Left lobe of liver (tissue), 2 donors: ENCODE measurements around the gene RYR3. TPM values are rescaled to one million over a fixed set of nuclear protein-coding genes. Genes with fewer than 3 reads are reported as not detected.

Experiments
- ATAC-seq: fragments of 200-7000 bp; cut with Tn5 transposase; one replicate; pipeline ENCODE4 v1.9.1; 2020; ENCODE audit warnings: mild to moderate bottlenecking, moderate library complexity
- DNase-seq: peaks from one replicate; pipeline ENCODE4 v3.0.0-alpha.2; 2020; ENCODE audit warnings: low spot score
- total RNA-seq: library from RNA; stranded (reverse); gene quantifications from one replicate; pipeline ENCODE4 v1.2.1, GENCODE V29; 2021
- donor health status: DM: no; HTN: no; CAD: no; lungs with moderate emphysema.
- donor health status: DM: no; HTN: yes; CAD: no.

The RYR3 gene
- total RNA-seq, 1 donor from 2014 or later, result not detected

DNA sequence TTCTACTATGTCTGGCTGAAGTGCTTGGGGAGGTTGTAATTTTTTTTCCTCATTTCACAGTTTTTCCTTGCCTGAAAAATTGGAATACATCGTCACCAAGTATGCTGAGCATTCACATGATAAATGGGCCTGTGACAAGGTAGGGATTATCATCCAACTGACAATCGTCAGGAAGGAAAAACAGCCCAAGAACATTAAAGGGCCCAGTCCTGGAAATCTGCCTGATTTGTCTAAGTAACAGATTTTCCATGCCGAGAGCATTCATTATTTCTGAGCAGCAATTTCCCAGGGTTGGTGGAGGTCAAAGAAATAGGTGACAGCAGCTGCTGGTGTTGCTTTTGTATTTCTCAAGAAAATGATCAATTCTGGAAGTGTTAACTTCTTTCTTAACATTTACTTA, 431.5 kb downstream of the RYR3 start:
- DNase-seq (no peak), ATAC-seq (no peak)

DNA sequence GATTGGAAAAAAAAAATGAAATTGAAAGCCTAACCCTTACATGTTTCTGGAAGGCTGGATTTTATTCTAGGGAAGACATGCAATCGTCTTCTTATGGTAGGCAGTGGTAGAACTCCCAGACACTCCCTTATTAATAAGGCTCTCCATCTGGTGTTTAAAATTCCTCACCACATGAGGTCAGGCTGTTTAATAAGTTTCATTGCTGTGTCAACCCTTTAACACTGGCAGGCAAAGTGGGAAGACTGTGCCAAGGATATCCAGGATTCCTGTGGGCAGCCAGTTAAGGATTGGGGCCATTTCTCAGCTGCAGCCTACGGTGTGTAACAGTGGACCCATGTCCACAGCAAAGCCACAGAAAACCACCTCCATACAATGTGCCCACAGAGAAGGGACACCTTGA, 432.0 kb downstream of the RYR3 start:
- no peak for DNase-seq

GRCh38 chr15:33746203-33746602, 435.4 kb downstream of the RYR3 start:
- ATAC-seq (no peak), DNase-seq (no peak)

More for the DNA sequence above, 432.0 kb downstream of the RYR3 start:
- ATAC-seq, result no peak

GRCh38 chr15:33753012-33753411, 442.2 kb downstream of the RYR3 start:
- ATAC-seq (no peak), DNase-seq (no peak)

DNA sequence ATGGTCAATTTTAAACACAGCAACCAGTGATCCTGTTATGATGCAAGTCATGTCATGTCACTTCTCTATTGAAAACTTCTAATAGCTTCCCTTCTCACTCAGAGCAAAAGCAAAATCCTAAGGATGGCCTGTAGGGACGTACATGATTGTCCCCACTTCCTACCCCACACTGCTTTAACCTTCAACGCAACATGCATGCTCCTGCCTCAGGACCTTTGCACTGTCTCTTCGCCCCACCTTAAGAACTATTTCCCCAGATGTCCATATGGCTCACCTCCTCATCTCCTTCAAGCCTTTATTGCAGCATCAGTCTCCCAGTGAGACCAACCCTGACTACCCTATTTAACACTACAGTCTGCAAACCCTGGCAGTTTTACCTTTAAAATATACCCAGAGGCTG, 443.5 kb downstream of the RYR3 start:
- DNase-seq (no peak), ATAC-seq (no peak)

DNA sequence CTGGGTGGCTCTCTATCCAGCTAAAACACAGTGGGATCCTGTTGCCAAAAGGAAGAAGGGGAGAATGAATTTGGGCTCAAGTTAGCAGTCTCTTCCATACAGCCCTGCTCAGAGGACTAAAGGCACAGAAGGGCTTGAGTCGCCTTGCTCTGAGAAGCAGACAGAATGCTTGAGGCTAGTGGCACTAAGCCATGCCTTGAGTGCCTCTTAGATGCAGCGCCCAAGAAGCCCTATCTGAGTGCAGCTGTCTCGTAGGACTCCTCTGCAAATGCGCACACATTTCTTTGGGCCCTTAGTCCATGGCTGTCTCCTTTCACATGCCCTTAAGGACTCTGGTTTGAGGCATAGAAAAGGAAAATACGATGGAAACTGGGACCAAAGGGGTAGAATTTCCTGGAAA, 446.2 kb downstream of the RYR3 start:
- DNase-seq (no peak), ATAC-seq (no peak)

DNA sequence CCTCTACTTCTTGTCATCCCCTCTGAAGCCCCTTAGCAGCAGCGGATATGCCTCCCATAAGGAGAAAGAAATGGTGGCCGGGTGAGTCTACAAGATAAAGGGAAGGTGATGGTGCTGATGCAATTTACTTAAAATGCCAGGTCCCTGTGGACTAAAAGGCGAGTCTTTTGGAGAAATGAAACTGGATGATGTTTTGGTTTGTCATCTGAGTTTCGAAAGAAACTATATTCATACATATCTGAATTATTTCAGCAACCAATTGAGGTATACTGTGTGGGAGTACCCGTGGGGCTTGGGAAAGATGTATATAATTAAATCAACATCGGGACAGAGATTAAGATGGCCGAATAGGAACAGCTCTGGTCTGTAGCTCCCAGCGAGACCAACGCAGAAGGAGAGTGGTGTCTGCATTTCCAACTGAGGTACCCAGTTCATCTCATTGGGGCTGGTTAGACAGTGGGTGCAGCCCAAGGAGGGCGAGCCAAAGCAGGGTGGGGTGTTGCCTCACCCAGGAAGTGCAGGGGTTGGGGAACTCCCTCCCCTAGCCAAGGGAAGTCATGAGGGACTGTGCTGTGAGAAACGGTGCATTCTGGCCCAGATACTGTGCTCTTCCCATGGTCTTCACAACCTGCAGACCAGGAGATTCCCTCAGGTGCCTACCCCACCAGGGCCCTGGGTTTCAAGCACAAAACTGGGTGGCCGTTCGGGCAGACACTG, 446.9 kb downstream of the RYR3 start:
- DNase-seq (no peak), ATAC-seq (no peak)

- no peak for ATAC-seq
Measured at GRCh38 chr15:33766389-33766788, 455.6 kb downstream of the RYR3 start.

DNA sequence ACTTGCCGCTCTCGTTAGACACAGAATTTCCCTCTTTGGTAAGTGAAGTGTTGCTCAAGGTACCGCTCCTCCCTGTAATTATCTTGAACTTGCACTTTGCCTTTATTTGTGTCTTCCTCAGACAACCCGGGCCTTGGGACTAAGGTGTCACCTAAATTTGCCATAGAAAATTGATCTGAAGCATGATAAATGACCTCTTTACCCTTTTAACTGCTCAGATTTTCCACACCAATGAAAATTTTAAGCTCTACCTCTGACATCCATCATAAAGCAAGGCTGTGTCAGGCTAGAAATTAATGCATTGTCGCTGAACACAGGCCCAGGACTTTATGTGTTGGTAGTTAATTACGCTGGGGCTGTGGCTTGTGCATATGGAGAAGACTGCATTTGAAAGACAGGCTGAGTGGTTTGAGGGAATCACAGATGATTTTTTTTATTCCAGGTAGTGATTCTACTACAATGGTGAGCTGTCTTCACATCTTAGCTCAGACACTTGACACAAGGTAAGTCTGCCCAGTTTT, 458.0 kb downstream of the RYR3 start:
- DNase-seq (no peak), ATAC-seq (no peak)

More at GRCh38 chr15:33766389-33766788, 455.6 kb downstream of the RYR3 start:
- no peak for DNase-seq

- ATAC-seq (no peak), DNase-seq (no peak)
Measured at GRCh38 chr15:33773969-33774368, 463.2 kb downstream of the RYR3 start.

DNA sequence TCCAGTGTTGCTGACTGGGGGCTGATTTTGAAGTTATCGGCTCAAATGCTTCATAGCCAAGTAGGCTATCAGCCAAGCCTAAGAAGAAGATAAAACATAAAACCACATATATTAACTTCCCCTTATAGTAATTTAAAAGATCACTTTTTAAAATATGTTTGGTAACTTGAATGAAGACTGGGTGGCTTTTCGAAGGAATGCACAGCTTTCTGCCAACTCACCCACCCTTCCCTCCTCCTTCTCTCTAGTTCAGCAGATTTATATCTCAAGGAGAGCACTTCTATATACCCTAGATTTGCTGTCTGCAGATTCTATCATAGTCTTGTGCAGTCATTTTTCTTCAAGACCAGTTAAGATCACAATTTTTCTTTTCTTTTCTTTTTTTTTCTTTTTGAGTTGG, 468.1 kb downstream of the RYR3 start:
- DNase-seq (no peak), ATAC-seq (no peak)

DNA sequence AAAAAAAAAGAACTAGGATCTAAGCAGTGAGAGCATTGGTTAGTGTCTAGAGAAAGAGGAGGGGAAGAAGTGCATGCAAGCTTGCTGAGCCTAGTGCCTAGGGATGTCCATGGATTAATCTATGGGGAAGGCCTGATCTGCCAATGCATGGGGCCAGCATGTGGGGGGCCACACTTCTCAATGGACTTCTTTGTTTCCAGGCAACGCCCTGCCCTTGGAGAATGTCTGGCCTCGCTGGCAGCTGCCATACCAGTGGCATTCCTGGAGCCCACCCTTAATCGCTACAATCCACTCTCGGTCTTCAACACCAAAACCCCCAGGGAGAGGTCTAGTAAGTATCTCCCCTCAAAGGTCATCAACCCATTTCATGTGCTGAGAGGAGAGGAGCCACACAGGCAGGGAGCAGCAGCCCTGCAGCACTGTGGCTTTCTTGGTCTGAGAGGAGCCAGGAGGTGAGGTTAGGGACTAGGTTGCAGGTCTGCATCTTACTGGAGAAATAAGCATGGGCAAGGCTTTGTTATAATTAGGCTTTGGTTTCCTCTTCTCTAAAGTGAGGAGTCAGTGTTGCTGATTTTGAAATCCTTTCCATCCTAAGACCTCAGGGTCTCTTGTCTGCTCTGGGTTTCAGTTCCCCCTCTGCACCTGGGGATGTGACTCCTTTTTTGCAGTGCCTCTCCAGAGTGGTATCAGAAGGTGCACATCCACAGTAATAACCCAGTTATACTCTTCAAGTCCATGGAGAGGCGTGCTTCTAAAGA, 469.4 kb downstream of the RYR3 start:
- ATAC-seq (no peak), DNase-seq (no peak)

DNA sequence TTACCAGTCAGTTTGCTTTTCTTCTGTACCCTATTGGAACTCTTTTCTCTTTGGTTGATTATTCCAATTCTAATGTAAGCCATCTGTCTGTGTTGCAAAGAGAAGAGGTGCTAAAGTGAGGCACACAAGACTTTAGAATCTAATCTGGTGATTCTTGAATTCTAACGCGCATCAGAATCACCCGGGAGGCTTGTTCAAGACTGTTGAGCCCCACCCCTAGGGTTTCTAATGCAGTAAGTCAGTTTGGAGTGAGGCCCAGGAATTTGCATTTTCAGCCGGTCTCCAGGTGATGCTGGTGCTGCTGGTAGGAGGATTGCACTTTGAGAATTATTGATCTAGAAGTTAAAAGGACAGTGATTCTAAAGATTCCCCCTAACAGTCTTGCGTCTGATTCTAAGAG, 472.2 kb downstream of the RYR3 start:
- ATAC-seq (no peak), DNase-seq (no peak)

DNA sequence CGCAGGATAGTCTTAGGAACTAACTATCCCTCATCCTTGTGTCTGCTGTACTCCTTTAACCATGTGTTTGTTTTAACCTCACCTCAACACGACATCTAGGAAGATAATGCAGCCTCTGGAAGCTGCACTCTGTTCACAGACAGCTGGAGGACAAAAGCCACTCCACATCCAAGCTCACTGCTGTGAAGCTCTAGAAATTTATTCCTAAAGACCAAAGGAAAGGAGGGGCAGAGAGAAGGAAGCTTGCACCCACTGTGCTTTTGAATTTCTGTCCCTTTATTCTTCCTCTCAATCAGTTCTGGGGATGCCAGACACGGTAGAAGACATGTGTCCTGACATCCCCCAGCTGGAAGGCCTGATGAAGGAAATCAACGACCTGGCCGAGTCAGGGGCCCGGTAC, 474.6 kb downstream of the RYR3 start:
- ATAC-seq, result no peak
- no peak for DNase-seq

- DNase-seq (no peak), ATAC-seq (no peak)
Measured at GRCh38 chr15:33788906-33789540, 478.3 kb downstream of the RYR3 start.

GRCh38 chr15:33794453-33794852, 483.7 kb downstream of the RYR3 start:
- no peak for ATAC-seq
- no peak for DNase-seq

DNA sequence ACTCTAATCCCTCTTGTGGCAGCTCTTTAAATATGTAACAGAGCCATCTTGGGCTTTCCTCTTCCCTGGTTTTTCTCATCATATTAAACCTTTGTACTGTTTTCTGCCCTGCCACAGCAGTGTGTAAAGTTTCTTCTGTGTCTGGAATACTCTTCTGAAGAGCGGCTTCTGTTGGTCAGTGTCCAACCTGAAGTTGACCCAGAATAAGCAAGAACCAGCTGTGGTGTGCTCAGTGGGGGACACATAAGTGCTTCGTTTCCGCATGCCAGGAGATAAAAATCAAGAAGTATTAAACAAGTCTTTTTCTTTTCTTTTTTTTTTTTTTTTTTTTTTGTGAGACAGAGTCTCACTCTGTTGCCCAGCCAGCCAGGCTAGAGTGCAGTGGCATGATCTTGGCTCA, 484.3 kb downstream of the RYR3 start:
- DNase-seq (no peak), ATAC-seq (no peak)

GRCh38 chr15:33797651-33798050, 486.9 kb downstream of the RYR3 start:
- no peak for DNase-seq
- ATAC-seq, result no peak

DNA sequence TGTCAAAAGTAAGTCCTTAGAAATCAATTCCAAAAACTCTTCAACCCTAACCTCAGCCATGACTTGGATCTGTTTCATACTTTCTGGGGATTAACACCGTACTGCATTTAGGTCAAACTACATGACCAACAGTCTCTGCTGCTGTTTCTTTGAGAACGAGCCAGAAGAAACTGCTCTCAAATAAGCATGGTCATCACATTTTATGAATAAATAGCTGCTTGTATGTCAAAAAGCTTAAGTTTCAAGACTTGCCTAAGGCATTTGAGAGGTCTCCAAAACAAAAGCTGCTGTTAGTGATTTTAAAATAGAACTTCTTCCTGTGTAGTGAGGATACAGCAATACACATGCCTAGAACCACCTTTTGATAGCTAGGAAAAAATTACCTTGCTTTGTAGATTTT, 491.2 kb downstream of the RYR3 start:
- ATAC-seq, result no peak
- no peak for DNase-seq

DNA sequence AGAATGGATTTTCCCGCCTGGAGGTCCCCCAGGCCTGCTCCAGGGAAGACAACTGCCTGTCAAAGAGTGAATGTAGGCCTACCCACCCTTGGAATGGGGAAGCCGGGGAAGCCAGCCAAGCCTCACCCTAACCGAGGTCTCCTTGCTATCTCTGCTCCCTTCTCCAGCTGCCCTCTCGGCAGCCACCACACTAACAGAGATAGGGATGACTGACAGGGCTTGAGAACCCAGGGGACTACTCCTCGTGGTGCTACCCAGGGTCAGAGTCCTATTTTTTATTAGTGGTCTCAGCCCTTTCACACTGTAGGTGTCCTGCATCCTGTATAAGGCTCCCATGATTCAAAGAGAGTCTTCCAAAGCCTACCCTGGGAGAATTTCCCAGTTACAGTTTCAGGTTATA, 496.9 kb downstream of the RYR3 start:
- DNase-seq (no peak), ATAC-seq (no peak)

DNA sequence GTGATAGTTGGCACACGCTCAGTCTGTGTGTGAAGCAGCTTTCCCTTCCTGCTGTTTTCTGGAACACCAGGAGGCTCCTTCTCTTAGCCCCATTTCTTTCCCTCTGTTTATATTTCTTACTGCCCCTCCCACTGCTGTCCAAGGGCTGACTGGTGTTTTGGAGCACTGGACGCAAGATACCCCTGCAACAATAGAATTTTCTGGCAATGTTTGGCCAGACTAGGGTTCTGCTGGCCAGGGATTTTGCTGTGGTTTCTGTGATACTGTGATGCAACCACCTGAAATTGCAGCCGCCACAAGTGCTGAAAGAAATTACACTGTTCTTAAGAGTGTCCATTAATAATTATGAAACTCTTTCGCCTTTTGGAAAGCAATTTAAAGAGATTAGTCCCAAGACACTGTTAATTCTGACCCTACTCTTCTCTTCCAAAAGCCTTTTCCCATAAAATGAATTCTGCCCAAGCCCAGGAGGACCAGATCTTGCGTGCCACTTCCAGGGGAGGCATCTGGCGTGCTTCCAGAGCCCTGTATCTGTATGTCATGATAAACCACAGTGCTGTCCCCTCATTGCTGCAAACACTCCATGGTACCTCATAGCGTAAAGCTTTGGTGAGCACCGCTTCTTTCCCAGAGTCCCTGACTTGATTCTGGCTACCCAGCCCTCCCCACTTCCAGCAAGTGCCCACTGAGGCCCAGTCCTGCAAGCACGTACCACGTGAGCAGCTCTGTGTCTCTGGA, 498.1 kb downstream of the RYR3 start:
- DNase-seq (no peak), ATAC-seq (no peak)
